Measurements from ENCODE around the gene RAB10.
"Not testable (repeated sequence)": the region's sequence is repeated elsewhere in the genome, so short reads cannot be mapped to it uniquely, and the experiment has no call there.

RAB10 gene

DNA sequence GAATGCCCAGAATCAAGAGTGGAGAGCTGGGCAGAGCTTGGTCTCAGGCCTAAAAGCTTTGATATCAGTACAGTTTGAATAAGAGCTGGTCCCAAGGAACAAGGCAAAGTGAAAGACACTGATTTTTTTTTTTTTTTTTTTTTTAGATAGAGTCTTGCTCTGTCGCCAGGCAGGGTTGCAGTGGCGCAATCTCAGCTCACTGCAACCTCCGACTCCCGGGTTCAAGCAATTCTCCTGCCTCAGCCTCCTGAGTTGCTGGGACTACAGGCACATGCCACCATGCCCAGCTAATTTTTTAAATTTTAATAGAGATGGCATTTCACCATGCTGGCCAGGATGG is 17.2 kb upstream of the RAB10 start:
- DNase-seq = not testable (repeated sequence)

DNA sequence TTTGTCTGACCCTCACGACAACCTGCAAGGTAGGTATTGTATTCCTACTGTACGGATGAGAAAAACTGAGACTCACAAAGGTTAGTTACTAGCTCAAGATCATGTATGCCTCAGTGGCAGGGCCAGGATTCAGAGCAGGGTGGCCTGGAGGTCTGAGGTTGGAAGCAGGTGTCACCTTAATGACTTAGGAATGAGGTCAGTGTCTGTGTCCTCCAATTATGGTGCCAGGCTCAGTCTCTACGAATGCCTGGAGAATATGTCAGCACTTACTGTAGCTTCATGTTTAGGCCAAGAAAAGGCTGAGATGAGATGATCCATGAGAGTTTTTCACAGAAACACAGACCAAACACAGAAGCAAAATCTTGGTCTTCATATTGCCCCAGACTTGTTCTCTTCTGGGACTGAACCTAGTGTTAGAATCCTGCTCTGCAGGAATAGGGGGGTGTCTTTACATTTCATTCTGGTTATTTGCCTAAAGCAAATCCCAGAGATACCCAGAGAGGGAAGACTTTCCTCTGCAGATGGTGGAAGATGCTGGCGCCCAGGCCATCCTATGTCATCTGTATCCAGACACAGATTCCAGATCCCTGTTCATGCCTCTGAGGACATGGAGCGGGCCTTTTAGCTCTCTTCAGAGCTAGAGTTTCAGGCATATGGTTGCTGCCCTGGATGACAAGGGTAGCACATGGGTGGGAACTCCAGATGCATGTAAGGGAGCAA is 16.3 kb upstream of the RAB10 start:
- no peak for DNase-seq

DNA sequence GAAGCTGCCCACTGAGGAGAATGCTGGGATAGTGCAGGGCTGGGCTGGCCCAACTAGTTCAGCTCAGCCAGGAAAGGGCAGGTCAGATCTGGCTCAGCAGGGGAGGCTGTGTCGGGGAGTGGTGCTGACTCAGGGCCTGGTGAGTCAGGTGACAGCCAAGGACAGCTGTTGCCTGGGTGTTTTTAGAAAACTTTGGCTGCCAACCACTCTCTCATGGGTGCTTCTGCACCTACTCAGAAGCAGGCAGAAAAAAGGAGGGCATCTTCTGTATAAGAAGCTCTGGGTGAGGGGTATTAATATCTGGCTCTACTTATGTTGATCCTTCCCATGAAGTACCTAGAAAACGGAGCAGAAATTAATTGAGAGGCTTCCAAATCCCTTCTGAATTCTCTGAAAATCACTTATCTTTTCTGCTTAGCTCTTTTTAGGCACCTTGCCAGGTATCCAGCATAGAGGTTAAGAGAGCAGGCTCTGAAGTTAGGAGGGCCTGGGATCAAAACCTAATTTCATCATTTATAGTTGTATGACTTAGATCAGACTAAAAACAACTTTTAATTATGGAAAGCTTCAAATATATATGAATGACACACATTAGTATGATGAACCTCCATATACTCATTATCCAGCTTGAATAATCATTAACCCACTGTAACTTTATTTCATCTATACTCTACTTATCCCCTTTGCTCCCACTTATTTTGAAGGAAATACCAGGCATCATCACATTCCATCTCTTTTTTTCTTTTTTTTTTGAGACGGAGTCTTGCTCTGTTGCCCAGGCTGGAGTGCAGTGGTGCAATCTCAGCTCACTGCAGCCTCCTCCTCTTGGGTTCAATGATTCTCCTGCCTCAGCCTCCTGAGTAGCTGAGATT is 15.5 kb upstream of the RAB10 start:
- DNase-seq = peak; percentile 79

DNA sequence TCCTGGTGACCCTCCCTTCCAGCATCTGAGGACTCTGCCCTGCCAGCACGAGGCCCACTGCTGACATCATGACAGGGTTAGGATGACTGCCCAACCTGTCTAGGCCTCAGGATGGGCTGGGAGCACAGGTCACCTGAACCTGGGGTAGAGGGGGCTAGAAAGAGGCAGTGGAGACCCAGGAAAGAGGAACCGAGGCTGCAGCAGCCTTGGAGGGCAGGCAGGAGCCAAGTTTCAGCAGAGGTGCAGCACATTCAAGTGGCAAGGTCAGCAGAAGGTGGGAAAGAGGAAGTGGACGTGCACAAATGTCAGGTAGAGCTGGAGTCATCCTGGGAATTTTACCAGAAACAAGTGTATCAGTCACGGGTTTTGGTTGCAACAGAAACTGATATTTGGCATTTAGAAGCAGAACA is 13.6 kb upstream of the RAB10 start:
- DNase-seq = no peak

DNA sequence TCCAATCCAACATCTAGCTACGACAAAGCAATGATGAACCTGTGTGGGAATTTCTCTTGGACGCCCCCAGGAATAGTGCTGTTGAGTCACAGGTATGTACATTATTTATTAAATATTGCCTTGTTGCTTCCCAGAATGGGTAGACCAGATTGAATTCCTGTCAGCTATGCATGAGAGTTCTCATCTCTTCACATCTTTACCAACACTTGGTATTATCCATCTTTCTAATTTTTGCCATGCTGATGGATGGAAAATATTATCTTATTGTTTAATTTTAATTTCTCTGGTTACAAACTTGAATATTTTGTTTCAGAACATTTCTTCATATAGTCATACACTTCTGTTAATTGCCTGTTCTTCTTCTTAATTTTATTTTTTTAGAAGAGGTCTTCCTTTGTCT is 9.6 kb upstream of the RAB10 start:
- DNase-seq = no peak

DNA sequence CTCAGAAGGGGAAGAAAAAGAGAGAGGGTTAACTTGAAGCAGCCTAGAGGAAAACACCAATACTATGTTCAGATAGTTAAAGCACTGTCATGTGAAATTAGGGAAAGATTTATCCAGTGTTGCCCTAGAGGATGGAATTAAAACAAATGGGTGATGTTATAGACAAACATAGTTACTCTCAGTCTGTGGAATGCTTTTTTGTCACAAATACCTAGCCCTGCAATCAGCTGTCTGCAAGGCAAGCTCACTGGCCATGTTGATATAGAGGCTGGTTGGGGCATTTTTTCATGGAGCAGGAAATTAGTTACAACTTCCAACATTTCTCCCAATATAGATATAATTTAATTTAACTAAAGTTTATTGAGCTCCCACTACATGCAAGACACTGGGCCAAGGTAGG is 8.4 kb upstream of the RAB10 start:
- no peak for DNase-seq

DNA sequence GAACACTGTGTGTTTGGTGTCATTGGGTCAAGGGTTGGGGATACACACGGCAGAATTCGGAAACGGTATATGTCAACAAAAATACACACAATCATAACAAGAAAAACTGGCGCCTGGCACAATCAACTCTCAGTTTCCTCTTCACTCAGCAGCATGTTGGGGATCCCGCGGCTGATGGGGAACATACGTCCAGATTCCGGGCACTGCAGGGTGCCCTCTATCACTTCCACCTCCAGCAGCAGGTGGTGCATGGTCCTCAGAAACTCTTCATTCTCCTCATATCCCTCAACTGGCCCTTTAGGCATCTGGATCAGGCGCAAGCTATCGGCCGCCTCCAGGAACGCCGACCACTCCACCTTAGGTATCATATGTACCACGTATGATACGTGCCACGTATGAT is 5.8 kb upstream of the RAB10 start:
- not testable (repeated sequence) for DNase-seq

DNA sequence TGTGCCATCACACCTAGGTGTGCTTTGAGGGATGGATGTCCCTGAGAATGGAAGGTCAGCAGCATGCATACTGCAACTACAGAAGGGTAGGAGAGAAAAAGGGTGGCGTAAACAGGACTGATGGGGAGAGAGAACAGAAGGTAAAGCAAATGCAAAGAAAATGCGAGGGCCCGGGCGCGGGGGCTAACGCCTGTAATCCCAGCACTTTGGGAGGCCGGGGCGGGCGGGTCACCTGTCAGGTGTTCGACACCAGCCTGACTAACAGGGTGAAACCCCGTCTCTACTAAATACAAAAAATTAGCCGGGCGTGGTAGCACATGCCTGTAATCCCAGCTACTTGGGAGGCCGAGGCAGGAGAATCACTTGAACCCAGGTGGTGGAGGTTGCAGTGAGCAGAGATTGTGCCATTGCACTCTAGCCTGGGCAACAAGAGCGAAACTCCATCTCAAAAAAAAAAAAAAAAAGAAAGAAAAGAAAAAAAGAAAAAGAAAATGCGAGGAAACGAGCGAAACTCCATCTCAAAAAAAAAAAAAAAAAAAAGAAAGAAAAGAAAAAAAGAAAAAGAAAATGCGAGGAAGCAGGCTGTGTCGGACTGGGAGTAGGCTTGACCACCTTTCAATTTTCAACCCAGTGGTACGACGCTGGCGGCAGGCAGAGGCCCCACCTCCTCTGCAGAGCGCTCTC is 1.2 kb upstream of the RAB10 start:
- not testable (repeated sequence) for DNase-seq

DNA sequence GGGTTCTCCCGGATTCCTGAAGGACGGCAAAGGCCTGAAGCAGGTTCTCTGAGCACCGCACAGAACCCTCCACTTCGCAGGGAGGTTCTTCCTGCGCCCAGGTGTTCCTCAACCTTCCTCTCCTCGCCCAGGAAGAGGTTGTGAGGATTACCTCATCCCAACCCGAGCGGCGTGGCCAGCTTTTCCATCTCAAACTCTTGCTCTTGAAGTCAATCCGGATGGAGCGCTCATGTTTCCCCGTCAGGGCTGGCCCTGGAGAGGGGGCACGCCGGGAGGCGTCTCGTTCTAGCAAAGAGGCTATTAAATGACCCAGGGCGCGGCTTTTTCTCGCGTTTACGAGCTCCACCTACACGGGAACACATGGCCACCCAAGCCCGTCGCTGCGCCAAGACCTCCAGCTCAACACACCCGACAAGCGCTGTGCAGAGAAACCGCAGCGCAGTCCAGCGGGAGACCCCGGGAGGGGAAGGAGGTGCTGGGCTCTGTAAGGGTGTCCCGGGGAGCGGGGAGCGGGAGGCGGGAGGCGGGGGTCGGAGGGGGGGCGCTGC is 540 bp upstream of the RAB10 start:
- DNase-seq = peak; percentile 74

DNA sequence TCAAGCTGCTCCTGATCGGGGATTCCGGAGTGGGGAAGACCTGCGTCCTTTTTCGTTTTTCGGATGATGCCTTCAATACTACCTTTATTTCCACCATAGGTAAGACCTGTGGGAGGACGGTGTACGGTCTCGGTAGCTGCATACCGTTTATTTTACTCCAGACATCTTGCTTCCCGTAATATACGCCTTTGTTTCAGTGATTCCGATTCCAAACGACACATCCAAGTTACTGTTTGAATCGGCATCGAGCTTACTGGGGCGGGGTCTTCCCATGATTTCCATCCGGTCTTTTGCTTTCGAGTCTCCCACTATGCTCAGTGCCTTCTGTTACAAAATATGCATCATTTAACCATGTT is 731 bp downstream of the RAB10 start:
- no peak for DNase-seq

DNA sequence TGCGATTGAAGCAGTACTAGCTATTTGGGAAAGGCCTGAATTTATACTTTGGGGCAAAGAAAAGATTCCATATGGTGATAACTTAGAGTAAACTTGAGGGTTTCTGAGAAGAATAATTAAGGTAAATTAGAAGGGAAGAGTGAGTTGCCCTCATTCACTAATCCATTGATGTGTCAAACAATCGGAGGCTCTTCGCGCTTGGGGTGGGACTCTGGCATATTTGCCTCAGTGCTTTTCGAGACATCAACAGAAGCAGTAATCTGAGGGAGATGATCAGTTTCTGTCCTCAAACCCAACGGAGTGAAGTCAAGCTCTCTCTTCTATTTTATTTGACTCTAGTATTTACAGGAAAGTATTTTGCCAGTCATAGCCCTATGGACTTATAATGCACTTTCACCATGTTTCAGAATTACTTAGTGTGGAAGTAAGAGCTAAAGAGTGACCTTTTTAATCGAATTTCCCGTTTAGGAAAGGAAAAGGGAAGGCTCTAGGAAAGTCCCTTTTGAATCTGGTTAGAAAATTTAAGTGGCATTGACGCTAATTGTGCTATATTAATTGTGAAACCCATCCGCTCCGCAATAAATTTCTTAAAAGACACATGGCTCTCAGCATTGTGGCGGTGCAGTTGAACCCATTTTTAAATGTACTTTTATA is 1.3 kb downstream of the RAB10 start:
- no peak for DNase-seq

DNA sequence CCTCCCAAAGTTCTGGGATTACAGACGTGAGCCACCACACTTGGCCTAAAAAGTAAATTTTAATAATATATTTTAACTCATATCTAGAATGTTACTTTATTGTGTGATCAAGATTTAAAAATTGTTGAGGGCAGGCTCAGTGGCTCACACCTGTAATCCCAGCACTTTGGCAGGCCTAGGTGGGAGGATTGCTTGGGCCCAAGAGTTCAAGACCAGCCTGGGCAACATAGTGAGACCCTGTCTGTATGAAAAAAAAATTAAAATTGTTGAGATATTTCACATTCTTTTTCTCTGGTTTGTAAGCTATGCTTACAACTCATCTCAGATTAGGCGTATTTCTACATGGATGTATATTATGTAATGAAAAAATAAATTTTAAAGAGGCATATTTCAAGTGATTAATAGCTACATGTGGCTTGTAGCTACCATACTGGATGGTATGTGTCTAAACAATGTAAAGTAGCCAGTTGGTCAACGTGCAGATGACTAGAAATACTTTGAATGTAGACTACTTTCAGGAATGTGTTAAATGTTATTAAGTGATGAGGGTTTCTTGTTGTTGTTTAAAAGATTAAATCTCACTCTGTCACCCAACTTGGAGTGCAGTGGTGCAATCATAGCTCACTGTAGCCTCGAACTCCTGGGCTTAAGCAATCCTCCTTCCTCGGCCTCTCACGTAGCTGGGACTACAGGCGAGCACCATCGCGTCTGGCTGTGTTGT is 5.9 kb downstream of the RAB10 start:
- DNase-seq = no peak

DNA sequence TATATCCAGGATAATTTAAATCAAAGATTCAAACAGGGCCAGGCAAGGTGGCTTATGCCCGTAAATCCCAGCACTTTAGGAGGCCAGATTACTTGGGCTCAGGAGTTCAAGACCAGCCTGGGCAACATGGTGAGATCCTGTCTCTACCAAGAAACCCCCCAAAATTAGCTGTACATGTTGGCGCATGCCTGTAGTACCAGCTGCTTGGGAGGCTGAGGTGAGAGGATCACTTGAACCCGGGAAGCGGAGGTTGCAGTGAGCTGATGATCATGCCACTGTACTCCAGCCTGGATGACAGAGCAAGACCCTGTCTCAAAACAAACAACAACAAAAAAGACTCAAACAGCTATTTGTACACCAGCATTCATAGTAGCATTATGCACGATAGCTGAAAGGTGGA is 9.2 kb downstream of the RAB10 start:
- no peak for DNase-seq

DNA sequence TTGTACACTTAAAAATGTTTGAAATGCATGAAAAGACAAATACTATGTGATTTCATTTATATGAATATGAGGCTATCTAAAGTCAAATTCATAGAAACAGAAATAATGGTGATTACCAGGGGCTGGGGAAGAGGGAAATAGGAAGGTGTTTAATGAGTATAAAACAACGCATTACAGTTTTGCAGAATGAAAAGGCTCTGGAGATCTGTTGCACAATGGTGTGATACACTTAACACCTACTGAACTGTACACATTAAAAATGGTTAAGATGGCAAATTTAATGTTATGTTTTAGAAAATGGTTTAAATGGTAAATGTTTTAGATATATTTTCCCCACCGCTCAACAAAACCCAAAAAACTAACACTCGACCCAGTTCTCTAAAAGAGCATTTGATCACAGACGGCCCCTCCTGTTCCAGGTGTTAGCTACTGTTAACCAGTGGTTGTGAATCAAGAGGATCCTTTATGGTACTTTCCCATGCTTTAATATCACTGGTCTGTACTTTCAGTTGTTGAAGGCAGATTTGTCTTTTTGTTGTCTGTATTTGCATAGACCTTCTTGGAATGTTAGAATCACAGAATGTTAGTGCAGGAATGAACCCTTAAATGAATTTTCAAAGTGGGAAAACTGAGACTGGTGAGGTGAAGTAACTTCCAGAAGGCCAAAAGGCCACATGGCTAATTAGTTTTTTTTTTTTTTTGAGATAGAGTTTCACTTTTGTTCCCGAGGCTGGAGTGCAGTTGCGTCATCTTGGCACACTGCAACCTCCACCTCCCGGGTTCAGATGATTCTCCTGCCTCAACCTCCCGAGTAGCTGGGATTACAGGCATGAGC is 10.2 kb downstream of the RAB10 start:
- no peak for DNase-seq

DNA sequence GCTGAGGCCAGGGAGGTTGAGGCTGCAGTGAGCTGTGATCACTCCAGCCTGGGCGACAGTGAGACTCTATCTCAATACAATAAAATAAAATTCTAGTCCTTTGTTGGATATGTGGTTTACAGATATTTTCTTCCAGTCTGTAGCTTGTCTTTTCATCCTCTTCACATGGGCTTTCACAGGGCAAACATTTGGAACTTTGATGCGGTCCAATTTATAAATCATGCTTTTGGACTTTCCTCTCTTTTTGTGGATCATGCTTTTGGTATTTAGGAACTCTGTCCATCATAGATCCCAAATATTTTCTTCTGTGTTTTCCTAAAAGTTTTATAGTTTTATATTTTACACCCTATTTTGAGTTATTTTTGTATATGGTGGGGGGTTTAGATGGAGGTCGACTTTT is 14.9 kb downstream of the RAB10 start:
- DNase-seq = no peak

DNA sequence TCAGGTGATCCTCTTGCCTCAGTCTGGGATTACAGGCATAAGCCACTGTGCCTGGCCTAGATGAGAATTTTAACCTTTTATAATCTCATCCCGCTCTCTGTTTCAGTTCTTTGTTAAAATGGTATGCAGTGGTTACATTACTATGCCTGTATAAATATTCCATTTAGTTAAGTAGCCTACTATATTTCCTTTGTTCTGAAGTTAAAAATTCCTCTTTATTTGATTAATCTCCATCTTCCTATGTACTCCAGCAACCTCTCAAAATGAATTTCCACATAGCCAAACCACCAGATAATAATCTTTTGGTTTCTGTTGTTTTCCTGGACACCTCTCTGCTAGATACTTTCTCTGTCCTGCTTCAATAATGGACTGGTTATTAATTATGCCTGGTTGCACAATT is 15.8 kb downstream of the RAB10 start:
- no peak for DNase-seq

DNA sequence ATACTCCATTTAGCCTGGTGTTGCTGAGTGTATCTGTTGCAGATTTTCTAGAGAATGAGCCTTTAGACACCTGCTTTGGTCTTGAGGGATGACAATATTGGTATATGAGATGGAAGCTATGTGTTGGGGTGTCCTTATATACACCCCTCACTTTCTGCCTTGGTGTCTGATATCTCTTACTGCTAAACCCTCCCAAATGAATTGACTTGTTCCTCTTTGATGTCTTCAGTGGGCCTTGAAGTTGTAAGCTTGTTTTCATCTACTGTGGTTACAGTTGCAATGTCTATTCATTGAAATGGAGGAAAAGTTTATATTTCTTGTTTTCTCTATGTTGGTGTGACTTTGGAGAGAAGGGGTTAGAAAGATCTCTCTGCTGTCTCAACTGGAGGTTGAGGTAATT is 18.9 kb downstream of the RAB10 start:
- DNase-seq = no peak

DNA sequence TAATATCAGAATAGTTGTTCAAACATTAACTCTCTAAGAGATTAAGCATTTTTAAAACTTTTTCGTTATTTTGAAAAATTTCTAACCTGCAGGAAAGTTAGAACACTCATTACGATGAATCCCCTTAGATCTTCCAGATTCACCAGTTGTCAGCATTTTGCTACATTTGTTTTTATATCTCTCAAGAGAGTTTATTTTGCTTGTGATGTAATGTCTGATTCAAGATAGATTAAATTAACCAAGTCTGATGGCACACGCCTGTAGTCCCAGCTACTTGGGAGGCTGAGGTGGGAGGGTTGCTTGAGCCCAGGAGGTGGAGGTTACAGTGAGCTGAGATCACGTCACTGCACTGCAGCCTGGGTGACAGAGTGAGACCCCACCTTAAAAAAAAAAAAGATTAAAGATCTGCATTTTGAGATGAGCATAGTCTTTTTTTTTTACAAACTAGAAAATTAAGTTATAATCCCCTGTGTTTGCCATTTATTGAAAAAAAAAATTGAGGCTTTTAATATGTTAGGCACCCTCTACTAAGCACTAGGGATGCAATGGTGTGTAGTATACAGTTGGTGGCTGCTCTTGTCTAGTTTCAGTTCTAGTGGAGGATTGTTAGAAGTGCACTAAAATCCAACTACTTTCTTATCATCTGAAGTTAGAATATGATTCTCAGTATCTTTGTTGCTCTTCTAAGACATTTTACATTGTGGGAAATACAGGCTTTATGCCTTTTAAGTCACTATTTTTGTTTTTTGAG is 20.9 kb downstream of the RAB10 start:
- DNase-seq = no peak

DNA sequence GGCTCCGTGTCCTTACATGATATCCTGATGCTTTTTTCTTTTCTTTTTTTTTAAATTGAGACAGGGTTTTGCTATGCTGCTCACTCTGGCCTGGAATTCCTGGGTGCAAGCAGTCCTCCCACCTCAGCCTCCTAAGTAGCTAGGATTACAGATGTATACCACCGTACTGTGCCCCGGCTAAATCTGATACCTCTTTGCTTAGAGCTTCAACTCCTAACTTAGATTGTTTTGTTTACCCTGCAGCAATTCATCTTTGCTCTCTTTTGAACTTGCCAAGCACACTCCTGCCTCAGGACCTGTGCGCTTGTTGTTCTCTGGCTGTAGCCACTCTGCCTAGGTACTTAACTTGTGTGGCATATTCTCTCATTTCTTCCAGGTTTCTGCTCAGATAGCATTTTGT is 24.5 kb downstream of the RAB10 start:
- no peak for DNase-seq

DNA sequence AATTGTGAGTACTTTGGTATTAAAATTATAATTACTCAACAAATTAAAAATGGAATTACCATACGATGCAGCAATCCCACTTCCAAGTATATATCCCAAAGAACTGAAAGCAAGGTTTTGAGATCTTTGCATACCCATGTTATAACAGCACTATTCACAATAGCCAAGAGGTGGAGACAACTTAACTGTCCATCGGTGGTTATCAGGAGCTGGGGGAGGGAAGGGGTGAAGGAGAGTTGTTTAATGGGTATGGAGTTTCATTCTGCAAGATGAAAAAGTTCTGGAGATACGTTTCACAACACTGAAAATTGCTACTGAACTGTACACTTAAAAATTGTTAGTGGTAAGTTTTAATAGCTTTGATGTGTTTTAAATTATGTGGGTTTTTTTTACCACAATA is 25.7 kb downstream of the RAB10 start:
- no peak for DNase-seq

DNA sequence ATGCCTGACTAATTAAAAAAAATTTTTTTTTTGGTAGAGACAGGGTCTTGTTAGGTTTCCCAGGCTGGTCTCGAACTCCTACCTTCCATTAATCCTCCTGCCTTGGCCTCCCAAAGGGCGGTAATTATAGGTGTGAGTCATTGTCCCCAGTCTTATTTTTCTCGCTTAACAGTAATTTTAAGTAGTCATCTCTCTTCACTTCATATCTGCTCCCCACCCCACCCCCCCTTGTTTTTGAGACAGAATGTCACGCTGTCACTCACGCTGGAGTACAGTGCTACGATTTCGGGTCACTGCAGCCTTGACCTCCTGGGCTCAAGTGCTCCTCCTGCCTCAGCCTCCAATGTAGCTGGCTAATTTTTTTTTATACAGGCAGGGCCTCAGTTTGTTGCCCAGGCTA is 27.7 kb downstream of the RAB10 start:
- no peak for DNase-seq
